ACC112 (cell line): ENCODE data around the gene MUC4.

ENCODE experiments used
- H2AFZ ChIP-seq: fragments of 200-600 bp; sonication (generic); one replicate; pipeline ENCODE4 v1.6.0; 2017; ENCODE audit warnings: antibody characterized with exemption, low read length; ENCODE audit not compliant: unreplicated experiment
- H3K27ac ChIP-seq: fragments of 200-600 bp; sonication (generic); 2 replicates; pipeline ENCODE4 v1.5.1; 2014; ENCODE audit warnings: low read depth, mild to moderate bottlenecking, antibody characterized with exemption, low read length, moderate library complexity
- H3K27me3 ChIP-seq: fragments of 200-600 bp; sonication (generic); 2 replicates; pipeline ENCODE4 v1.6.1; 2014; ENCODE audit warnings: mild to moderate bottlenecking, antibody characterized with exemption, low read length, moderate library complexity, mixed read lengths; ENCODE audit not compliant: insufficient read depth
- H3K36me3 ChIP-seq: fragments of 200-600 bp; sonication (generic); 2 replicates; pipeline ENCODE4 v1.6.1; 2016; ENCODE audit warnings: mild to moderate bottlenecking, antibody characterized with exemption, low read length, moderate library complexity, mixed read lengths; ENCODE audit not compliant: insufficient read depth
- H3K4me1 ChIP-seq: fragments of 200-600 bp; sonication (generic); one replicate; pipeline ENCODE4 v1.6.1; 2016; ENCODE audit warnings: low read length, mixed read lengths; ENCODE audit not compliant: insufficient read depth, unreplicated experiment, control insufficient read depth
- H3K4me3 ChIP-seq: fragments of 200-600 bp; sonication (generic); 2 replicates; pipeline ENCODE4 v1.5.1; 2014; ENCODE audit warnings: mild to moderate bottlenecking, low read depth, low read length
- H3K79me2 ChIP-seq: fragments of 200-600 bp; sonication (generic); one replicate; pipeline ENCODE4 v1.6.0; 2016; ENCODE audit warnings: low read length; ENCODE audit not compliant: control insufficient read depth, unreplicated experiment, insufficient read depth

Gene MUC4

DNA sequence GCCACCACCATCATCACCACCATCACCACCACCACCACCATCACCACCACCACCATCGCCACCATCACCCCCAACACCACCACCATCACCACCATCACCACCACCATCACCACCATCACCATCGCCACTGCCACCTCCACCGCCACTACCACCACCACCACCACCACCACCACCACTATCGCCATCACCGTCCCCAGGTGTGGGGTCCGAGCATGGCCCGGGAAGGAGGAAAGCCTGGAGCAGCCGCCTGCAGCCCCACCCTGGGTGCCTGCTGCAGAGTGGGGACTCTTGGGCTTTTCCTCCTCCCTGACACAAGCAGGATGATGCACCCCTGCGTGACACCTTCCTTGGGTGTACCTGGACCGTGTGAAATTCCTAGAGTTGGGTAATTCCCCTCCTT lies 43.9 kb downstream of the MUC4 start:
- Histone ChIP-seq H3K36me3 (no peaks in the 10 kb centered on the region), H3K4me3 (no peak overlapping the region), H2AFZ (no peak overlapping the region), H3K4me1 (no peaks in the 10 kb centered on the region), H3K27me3 (no peaks in the 10 kb centered on the region), H3K27ac (no peak overlapping the region), H3K79me2 (no peaks in the 10 kb centered on the region)

- Histone ChIP-seq H3K27ac (no peak overlapping the region), H3K4me1 (no peaks in the 10 kb centered on the region), H3K79me2 (no peaks in the 10 kb centered on the region), H3K27me3 (peaks cover 6% of the 10 kb centered on the region; the same call in 1 of the 2 replicates), H3K4me3 (no peak overlapping the region), H3K36me3 (no peaks in the 10 kb centered on the region), H2AFZ (no peak overlapping the region)
Observed at GRCh38 chr3:195766671-195767070, 45.1 kb downstream of the MUC4 start.

GRCh38 chr3:195764961-195765706 lies 46.6 kb downstream of the MUC4 start:
- H3K4me3 ChIP-seq, result no peak overlapping the region
- H3K27ac ChIP-seq, result no peak overlapping the region
- no peaks in the 10 kb centered on the region for H3K79me2 ChIP-seq
- H3K36me3 ChIP-seq, result no peaks in the 10 kb centered on the region
- no peaks in the 10 kb centered on the region for H3K4me1 ChIP-seq
- no peak overlapping the region for H2AFZ ChIP-seq
- H3K27me3 ChIP-seq, result peaks cover 21% of the 10 kb centered on the region

DNA sequence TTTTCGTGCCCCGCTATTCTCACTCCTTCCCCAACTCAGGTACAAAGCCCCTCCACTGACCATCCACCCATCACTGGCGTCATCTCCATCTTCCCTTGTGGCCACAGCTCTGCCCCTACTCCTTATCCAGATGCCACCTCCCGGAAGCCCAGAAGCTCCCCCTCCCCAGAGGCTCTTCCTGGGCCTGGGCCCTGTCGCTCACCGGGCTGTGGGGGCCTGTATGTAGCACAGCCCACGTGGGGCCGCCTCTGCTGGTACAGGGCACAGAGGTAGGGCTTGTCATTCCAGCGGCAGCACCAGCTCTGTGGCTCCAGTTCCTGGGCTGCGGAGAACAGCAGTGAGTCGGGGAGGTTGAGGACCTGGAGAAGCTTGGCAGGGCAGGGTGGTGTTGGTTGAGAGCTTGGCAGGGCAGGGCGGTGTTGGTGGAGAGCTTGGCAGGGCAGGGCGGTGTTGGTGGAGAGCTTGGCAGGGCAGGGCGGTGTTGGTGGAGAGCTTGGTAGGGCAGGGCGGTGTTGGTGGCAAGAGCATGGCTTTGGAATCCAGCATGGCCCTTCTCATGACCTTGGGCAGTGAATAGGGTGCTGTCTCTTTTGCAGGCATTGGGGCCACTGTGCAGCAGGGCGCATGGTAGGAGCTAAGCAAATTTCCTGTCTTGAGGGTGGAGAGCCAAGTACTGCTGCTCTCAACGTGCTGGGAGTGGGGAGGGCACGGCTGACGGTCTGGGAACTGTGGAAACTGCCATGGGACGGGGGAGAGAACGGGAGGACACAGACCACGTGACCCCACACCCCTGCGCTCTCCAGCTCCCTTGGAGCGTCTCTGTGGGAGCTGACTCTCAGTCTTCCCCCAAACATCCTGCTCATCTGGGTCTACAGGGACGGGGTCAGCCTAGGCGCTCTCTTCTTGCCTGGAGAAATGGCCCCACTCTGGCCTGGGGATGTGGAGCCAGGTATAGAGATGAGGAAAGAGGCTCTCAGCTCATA lies 47.6 kb downstream of the MUC4 start:
- Histone ChIP-seq H3K4me3 (no peak overlapping the region), H3K36me3 (no peaks in the 10 kb centered on the region), H3K27me3 (peaks cover 30% of the 10 kb centered on the region), H2AFZ (no peak overlapping the region), H3K79me2 (no peaks in the 10 kb centered on the region), H3K27ac (no peak overlapping the region), H3K4me1 (no peaks in the 10 kb centered on the region)

- Histone ChIP-seq H3K36me3 (no peaks in the 10 kb centered on the region), H3K79me2 (no peaks in the 10 kb centered on the region), H3K27ac (no peak overlapping the region), H3K27me3 (peaks cover 36% of the 10 kb centered on the region), H3K4me3 (no peak overlapping the region), H2AFZ (no peak overlapping the region), H3K4me1 (no peaks in the 10 kb centered on the region)
Observed at GRCh38 chr3:195763076-195763830, 48.5 kb downstream of the MUC4 start.

DNA sequence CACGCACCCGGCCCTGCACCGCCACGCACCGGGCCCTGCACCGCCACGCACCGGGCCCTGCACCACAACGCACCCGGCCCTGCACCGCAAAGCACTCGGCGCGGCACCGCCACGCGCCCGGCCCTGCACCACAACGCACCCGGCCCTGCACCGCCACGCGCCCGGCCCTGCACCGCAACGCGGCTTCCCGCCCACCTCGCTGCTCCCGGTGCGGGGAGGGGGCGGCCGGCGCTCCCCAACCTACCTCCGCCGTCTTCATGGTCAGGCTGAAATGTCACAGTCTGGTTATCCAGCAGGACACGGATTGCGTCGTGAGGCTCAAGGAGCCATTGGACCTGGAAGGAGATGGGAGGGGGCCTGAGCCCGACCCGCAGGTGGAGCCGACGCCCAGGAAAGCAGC lies 49.1 kb downstream of the MUC4 start:
- Histone ChIP-seq H3K36me3 (no peaks in the 10 kb centered on the region), H3K27me3 (peaks cover 43% of the 10 kb centered on the region), H3K79me2 (no peaks in the 10 kb centered on the region), H2AFZ (no peak overlapping the region), H3K4me1 (peaks cover 4% of the 10 kb centered on the region), H3K27ac (no peak overlapping the region), H3K4me3 (no peak overlapping the region)

DNA sequence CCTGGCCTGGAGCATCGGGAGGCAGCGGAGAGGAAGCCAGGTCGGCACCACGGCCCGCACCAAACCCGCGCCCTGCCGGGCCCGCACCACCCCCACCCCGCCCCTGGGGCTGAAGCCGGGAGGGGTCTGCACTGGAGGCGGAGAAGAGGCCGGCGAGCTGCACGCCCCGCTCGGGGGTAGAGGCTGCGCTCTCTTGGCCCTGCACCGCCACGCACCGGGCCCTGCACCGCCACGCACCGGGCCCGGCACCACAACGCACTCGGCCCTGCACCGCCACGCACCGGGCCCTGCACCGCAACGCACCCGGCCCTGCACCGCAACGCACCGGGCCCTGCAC lies 49.5 kb downstream of the MUC4 start:
- no peak overlapping the region for H3K27ac ChIP-seq
- no peak overlapping the region for H3K4me3 ChIP-seq
- no peaks in the 10 kb centered on the region for H3K79me2 ChIP-seq
- peaks cover 47% of the 10 kb centered on the region for H3K27me3 ChIP-seq
- no peak overlapping the region for H2AFZ ChIP-seq
- no peaks in the 10 kb centered on the region for H3K36me3 ChIP-seq
- H3K4me1 ChIP-seq, result peaks cover 8% of the 10 kb centered on the region

DNA sequence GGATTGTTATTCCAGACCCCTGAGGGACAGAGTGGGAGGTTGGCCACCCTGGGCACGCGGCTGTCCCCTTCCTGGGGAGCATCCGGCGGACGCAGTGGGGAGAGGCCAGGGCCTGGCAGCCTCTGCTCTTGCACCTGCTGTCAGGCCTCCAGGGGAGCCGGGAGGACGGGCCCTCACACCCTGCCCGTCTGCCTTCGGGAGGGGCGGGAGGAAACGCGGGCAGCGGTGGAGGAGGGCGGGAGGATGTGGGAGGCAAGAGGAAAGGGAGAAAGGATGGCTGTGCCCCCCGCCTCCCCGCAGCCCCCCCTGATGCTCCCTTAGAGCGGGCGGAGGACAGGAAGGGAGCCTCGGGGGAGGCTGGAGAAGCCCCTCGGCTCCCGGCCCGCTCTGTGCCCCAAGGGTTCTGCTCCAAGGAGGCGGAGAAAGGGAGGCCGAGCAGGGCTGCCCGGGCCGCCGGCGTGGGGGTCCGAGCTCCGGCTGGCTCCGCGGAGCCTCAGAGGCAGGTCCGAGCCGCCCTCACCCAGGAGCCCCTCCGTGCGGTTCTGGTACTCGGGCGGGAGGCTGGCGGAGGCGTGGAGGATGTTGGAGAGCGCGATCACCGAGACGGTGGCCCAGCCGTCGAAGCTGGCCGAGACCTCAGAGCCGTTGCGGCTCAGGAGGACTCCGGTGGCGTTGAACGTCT lies 50.0 kb downstream of the MUC4 start:
- H3K79me2 ChIP-seq, result no peaks in the 10 kb centered on the region
- no peak overlapping the region for H3K27ac ChIP-seq
- H3K36me3 ChIP-seq, result no peaks in the 10 kb centered on the region
- H3K4me3 ChIP-seq, result no peak overlapping the region
- H2AFZ ChIP-seq, result no peak overlapping the region
- peaks cover 9% of the 10 kb centered on the region for H3K4me1 ChIP-seq
- H3K27me3 ChIP-seq, result peaks cover 52% of the 10 kb centered on the region

DNA sequence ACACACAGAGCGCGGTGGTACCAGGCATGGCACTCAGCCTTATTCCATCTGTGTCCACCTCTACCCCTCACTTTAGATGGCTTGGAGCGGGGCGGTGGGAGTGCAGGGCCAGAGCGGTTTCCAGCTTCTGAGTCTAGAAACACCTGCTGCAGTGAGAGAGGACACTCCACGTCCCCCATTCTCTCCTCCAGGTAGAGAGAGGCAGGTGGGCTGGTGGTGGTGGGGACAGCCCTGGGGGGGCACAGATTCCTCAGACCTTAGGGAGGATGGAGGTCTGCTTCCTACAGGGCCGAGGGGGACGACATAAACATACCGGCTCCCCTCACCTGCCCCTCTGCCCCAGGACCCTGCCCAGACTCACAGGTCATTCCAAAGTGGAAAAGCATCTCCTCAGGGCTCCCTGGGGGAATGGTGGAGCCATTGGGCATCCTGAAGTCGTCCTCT lies 50.6 kb downstream of the MUC4 start:
- H3K79me2 ChIP-seq, result no peaks in the 10 kb centered on the region
- H3K36me3 ChIP-seq, result no peaks in the 10 kb centered on the region
- H3K4me1 ChIP-seq, result peaks cover 9% of the 10 kb centered on the region
- peaks cover 53% of the 10 kb centered on the region for H3K27me3 ChIP-seq
- no peak overlapping the region for H3K27ac ChIP-seq
- no peak overlapping the region for H2AFZ ChIP-seq
- no peak overlapping the region for H3K4me3 ChIP-seq
